OCI-LY3 (cell line): Measurements from ENCODE around the gene CPEB3.
"Not testable (repeated sequence)": the region's sequence is repeated elsewhere in the genome, so short reads cannot be mapped to it uniquely, and the experiment has no call there.

ENCODE experiments used
- H2AFZ ChIP-seq: fragments of 200-600, 300-600 bp; shearing (Covaris generic); 2 replicates; pipeline ENCODE4 v1.6.0; 2014; ENCODE audit warnings: antibody characterized with exemption, low read depth, low read length
- H3K27ac ChIP-seq: fragments of 200-600, 300-600 bp; sonication (generic); 2 replicates; pipeline ENCODE4 v1.5.1; 2014; ENCODE audit warnings: mild to moderate bottlenecking, low read length, moderate library complexity, mixed read lengths
- H3K27me3 ChIP-seq: fragments of 200-600, 300-600 bp; sonication (generic); 2 replicates; pipeline ENCODE4 v1.6.1; 2014; ENCODE audit warnings: low read depth, low read length, mixed read lengths
- H3K36me3 ChIP-seq: fragments of 200-600, 300-600 bp; sonication (generic); replicated peaks from 2 replicates; pipeline ENCODE3; 2014; ENCODE audit warnings: low read depth, low read length, mixed read lengths
- H3K4me1 ChIP-seq: fragments of 300-600, 200-600 bp; sonication (generic); 2 replicates; pipeline ENCODE4 v1.6.1; 2014; ENCODE audit warnings: low read length, mixed read lengths
- H3K4me2 ChIP-seq: fragments of 200-600, 300-600 bp; sonication (generic); 2 replicates; pipeline ENCODE4 v1.6.1; 2014; ENCODE audit warnings: low read length, mixed read lengths
- H3K4me3 ChIP-seq: fragments of 300-600, 200-600 bp; sonication (generic); 2 replicates; pipeline ENCODE4 v1.5.1; 2014; ENCODE audit warnings: antibody characterized with exemption, mild to moderate bottlenecking, low read length, moderate library complexity
- H3K79me2 ChIP-seq: fragments of 300-600, 200-600 bp; shearing (Covaris generic); 2 replicates; pipeline ENCODE4 v1.6.1; 2014; ENCODE audit warnings: mild to moderate bottlenecking, low read length, mixed read lengths
- H3K9ac ChIP-seq: fragments of 300-600, 200-600 bp; shearing (Covaris generic); 2 replicates; pipeline ENCODE4 v1.6.0; 2014; ENCODE audit warnings: mild to moderate bottlenecking, low read length, moderate library complexity
- H3K9me3 ChIP-seq: fragments of 200-600, 300-600 bp; shearing (Covaris generic); 2 replicates; pipeline ENCODE4 v1.6.1; 2014; ENCODE audit warnings: low read length, mixed read lengths; ENCODE audit not compliant: insufficient read depth
- H4K20me1 ChIP-seq: fragments of 200-600, 300-600 bp; sonication (generic); 2 replicates; pipeline ENCODE4 v1.6.1; 2016; ENCODE audit warnings: low read length, mixed read lengths; ENCODE audit not compliant: insufficient read depth
- EZH2phosphoT487 ChIP-seq: fragments of 200-600 bp; shearing (Covaris generic); IDR thresholded peaks from 2 replicates; pipeline ENCODE4 v1.6.1; 2018; ENCODE audit warnings: antibody characterized with exemption, mixed run types, low read depth
- TF ChIP-seq, protein P1 (sequence below): fragments of 200-600, 300-600 bp; sonication (generic); IDR thresholded peaks from 2 replicates; pipeline ENCODE4 v1.5.1; 2014; ENCODE audit warnings: antibody characterized with exemption, low read length, low read depth

Gene CPEB3

DNA sequence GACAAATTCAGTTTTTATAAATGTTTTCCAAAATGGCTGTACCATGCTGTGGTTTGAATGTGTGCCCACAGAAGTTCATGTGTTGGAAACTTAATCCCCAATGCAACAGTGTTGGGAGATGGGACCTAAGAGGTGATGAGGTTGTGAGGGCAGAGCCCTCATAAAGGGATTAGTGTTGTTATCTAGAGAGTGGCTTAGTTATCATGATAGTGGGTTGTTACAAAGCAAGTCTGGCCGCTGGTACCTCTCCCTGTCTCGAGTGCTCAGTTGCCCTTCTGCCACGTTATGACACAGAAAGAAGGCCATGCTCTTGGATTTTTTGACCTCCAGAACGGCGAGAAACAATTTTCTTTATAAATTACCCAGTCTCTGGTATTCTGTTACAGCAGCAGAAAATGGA lies 248.3 kb downstream of the CPEB3 start:
- no peak overlapping the region for H3K27ac ChIP-seq
- no peaks in the 10 kb centered on the region for H3K79me2 ChIP-seq
- H3K9me3 ChIP-seq = no peaks in the 10 kb centered on the region
- no peak overlapping the region for H3K4me3 ChIP-seq
- H3K27me3 ChIP-seq = no peaks in the 10 kb centered on the region
- TF ChIP-seq, protein P1, sequence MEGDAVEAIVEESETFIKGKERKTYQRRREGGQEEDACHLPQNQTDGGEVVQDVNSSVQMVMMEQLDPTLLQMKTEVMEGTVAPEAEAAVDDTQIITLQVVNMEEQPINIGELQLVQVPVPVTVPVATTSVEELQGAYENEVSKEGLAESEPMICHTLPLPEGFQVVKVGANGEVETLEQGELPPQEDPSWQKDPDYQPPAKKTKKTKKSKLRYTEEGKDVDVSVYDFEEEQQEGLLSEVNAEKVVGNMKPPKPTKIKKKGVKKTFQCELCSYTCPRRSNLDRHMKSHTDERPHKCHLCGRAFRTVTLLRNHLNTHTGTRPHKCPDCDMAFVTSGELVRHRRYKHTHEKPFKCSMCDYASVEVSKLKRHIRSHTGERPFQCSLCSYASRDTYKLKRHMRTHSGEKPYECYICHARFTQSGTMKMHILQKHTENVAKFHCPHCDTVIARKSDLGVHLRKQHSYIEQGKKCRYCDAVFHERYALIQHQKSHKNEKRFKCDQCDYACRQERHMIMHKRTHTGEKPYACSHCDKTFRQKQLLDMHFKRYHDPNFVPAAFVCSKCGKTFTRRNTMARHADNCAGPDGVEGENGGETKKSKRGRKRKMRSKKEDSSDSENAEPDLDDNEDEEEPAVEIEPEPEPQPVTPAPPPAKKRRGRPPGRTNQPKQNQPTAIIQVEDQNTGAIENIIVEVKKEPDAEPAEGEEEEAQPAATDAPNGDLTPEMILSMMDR = no peak
- no peak for TF ChIP-seq EZH2phosphoT487
- no peak overlapping the region for H3K9ac ChIP-seq
- H3K36me3 ChIP-seq = no peaks in the 10 kb centered on the region
- H4K20me1 ChIP-seq = no peaks in the 10 kb centered on the region
- H2AFZ ChIP-seq = no peak overlapping the region
- no peaks in the 10 kb centered on the region for H3K4me1 ChIP-seq
- H3K4me2 ChIP-seq = no peak overlapping the region

DNA sequence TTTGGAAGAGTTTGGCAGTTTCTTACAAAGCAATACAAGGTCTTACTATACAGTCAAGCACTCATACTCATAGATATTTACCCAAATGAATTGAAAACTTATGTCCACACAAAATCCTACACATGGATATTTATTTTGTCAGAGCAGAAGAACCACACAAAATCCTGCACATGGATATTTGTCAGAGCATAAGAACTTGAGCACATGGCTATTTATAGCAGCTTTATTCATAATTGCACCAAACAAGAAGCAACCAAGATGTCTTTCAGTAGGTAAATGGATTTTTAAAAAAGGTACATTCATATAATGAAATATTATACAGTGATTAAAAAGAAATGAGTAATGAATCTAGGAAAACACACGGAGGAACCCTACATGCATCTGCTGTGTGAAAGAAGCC lies 251.9 kb downstream of the CPEB3 start:
- Histone ChIP-seq H3K27me3 (no peaks in the 10 kb centered on the region), H3K9ac (no peak overlapping the region), H3K9me3 (no peaks in the 10 kb centered on the region), H3K4me2 (no peak overlapping the region), H4K20me1 (no peaks in the 10 kb centered on the region), H3K79me2 (no peaks in the 10 kb centered on the region), H3K27ac (no peak overlapping the region), H2AFZ (no peak overlapping the region), H3K4me3 (no peak overlapping the region), H3K4me1 (no peaks in the 10 kb centered on the region), H3K36me3 (no peaks in the 10 kb centered on the region)
- TF ChIP-seq, protein P1 = no peak
- TF ChIP-seq EZH2phosphoT487 = no peak

DNA sequence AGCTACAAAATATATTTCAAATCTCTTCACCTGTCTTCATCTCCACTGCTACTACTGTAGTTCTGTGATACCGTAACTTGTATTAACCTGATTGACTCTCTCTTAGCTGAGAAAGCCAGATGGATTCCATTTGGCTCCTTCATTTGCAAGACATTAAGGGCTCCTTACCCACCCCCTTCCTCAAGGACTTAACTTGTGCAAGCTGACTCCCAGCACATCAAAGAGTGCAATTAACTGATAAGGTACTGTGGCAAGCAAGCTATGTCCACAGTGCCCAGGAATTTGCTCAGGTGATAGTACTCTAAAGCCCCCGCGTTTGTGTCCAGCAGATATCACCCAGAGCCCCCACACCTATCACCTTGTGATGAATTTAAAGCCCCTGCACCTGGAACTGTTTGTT lies 257.8 kb downstream of the CPEB3 start:
- not testable (repeated sequence) for H3K9ac ChIP-seq, H3K27ac ChIP-seq, H3K27me3 ChIP-seq, H3K4me2 ChIP-seq, H3K9me3 ChIP-seq, H2AFZ ChIP-seq, H4K20me1 ChIP-seq, H3K79me2 ChIP-seq, H3K4me1 ChIP-seq, H3K4me3 ChIP-seq
- peaks cover 29% of the 10 kb centered on the region for H3K36me3 ChIP-seq

DNA sequence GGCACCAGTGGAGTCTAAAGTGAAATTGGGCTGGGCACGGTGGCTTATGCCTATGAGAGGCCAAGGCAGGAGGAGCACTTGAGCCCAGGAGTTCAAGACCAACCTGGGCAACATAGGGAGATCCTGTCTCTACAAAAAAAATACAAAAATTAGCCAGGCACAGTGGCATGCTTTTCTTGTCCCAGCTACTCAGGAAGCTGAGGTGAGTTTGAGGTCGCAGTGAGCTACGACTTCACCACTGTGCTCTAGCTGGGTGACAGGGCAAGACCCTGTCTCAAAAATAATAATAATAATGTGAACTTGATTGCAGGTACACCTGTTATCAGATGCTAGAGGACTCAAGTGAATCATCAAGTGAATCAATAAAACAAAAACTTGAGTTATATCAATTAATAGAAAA lies 259.3 kb downstream of the CPEB3 start:
- H3K9ac ChIP-seq = no peak overlapping the region
- no peak overlapping the region for H3K27ac ChIP-seq
- no peaks in the 10 kb centered on the region for H3K9me3 ChIP-seq
- no peaks in the 10 kb centered on the region for H3K27me3 ChIP-seq
- no peaks in the 10 kb centered on the region for H3K4me1 ChIP-seq
- H3K36me3 ChIP-seq = peaks cover 42% of the 10 kb centered on the region
- TF ChIP-seq, protein P1 = no peak
- TF ChIP-seq EZH2phosphoT487 = no peak
- no peak overlapping the region for H2AFZ ChIP-seq
- no peak overlapping the region for H3K4me3 ChIP-seq
- H3K4me2 ChIP-seq = no peak overlapping the region
- no peaks in the 10 kb centered on the region for H3K79me2 ChIP-seq
- H4K20me1 ChIP-seq = no peaks in the 10 kb centered on the region

DNA sequence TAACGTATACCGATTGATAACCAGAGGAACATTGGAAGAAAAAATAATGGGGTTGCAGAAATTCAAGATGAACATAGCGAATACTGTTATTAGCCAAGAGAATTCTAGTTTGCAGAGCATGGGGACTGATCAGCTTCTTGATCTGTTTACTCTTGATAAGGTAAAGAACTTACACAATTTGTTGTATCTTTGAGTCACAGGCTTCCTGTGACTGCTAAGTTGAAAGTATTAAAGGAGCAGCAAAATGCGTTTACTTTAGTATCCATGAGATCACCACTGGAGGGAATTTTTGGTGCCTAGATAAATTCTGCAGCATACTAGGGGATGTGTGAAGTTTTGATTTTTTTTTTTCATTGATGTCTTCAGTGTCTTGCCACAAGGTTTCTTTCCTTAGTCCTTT lies 263.7 kb downstream of the CPEB3 start:
- TF ChIP-seq, protein P1 = no peak
- no peaks in the 10 kb centered on the region for H3K4me1 ChIP-seq
- H3K27me3 ChIP-seq = no peaks in the 10 kb centered on the region
- H3K4me3 ChIP-seq = no peak overlapping the region
- no peak overlapping the region for H3K27ac ChIP-seq
- no peak overlapping the region for H3K9ac ChIP-seq
- no peaks in the 10 kb centered on the region for H3K9me3 ChIP-seq
- H3K36me3 ChIP-seq = peaks cover 46% of the 10 kb centered on the region
- H3K4me2 ChIP-seq = no peak overlapping the region
- H2AFZ ChIP-seq = no peak overlapping the region
- H3K79me2 ChIP-seq = no peaks in the 10 kb centered on the region
- H4K20me1 ChIP-seq = no peaks in the 10 kb centered on the region

DNA sequence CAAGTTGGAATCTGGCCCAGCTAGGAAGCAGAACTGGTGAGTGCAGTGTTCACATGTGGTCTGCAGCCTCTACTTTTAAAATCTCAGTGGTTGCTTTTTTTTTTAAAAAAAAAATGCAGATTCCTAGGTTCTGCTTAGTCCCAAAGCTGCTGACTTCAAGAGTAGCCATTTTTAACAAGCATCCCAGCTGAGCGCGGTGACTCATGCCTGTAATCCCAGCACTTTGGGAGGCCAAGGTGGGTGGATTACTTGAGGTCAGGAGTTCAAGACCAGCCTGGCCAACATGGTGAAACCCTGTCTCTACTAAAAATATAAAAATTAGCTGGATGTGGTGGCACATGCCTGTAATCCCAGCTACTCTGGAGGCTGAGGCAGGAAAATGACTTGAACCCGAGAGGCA lies 265.5 kb downstream of the CPEB3 start:
- not testable (repeated sequence) for H3K4me2 ChIP-seq, H3K4me3 ChIP-seq, H2AFZ ChIP-seq, H3K9ac ChIP-seq, H4K20me1 ChIP-seq, H3K9me3 ChIP-seq, H3K4me1 ChIP-seq, H3K27ac ChIP-seq, H3K27me3 ChIP-seq, H3K79me2 ChIP-seq
- peaks cover 41% of the 10 kb centered on the region for H3K36me3 ChIP-seq
